Measurements from ENCODE around the gene TRIM36.

TRIM36 gene, protein sequence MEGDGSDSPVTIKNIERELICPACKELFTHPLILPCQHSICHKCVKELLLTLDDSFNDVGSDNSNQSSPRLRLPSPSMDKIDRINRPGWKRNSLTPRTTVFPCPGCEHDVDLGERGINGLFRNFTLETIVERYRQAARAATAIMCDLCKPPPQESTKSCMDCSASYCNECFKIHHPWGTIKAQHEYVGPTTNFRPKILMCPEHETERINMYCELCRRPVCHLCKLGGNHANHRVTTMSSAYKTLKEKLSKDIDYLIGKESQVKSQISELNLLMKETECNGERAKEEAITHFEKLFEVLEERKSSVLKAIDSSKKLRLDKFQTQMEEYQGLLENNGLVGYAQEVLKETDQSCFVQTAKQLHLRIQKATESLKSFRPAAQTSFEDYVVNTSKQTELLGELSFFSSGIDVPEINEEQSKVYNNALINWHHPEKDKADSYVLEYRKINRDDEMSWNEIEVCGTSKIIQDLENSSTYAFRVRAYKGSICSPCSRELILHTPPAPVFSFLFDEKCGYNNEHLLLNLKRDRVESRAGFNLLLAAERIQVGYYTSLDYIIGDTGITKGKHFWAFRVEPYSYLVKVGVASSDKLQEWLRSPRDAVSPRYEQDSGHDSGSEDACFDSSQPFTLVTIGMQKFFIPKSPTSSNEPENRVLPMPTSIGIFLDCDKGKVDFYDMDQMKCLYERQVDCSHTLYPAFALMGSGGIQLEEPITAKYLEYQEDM

DNA sequence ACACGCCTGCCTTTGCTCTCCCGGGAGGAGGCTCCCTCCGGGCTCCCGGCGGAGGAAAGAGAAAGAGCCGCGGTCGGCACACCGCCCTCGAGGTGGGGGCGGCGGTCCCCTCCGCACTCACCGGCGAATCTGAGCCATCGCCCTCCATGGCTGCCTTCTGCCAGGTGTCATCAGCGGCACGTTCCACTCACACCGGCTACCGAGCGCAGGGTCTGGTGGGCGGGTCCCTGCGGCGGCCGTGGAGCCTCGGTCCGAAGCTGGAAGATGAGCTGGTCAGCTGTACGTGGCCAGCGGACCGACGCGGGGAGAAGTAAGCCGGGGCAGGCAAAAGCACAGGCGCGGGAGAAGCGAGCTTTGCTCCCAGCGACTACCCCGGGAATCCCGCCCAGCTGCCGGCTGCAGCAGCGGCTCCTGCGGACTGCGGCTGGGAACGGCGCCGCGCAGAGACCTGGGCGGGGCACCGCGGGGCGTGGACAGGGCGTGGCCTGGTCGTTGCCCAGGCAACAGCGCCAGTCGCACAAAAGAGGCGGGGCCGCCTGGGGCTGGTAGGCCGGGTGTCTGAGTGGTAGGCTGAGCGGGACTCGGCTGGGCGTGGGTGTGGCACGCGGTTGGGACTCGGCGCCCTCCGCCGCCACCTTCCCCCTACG lies at the start of gene TRIM36:
Gene TRIM36, minus strand, starts transcription at position 422 of the 647 bp plus-strand sequence. Its CDS starts 274 bp downstream, at position 148.
- DNase-seq (ENCODE audit: low spot score): peak; percentile 95

DNA sequence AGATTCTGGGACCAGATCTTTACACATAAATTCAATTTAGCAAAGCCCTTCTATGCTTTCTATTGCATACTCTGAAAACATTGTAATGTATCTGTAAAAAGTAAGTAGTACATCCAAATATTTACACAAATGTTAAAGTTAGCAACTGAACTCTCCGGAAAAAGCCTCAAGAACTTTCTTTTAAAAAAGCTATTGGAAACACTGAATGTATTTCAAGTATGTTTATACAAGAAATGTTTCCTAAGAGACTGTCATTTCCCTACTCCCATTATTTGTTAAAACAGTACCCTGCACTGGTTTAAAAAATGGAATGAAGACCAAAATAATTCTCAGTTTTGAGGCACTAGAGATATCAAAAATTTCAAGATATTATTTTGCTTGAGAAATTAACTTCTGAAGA lies 44.8 kb upstream of the TRIM36 start:
- no peak for DNase-seq (ENCODE audit: low spot score)

DNA sequence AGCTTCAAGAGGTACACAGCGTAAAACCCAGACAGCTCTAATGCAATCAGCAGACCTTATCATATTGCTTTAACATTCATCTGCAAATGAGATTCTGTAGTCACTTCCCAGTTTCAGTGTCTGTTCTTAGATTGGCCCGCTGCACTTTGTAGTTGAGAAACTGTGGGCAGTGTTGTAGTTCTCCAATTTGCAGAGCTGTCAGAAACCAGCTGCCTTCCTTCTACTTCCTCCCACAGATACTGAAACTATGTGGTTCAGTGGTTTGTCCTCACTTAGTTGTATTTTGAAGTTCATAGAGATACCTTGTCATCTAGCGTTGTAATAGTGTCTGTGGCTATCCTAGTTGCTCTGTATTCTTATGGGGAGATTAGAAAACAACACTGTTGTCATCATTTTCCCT lies 39.6 kb upstream of the TRIM36 start:
- peak; percentile 94 for DNase-seq (ENCODE audit: low spot score)

DNA sequence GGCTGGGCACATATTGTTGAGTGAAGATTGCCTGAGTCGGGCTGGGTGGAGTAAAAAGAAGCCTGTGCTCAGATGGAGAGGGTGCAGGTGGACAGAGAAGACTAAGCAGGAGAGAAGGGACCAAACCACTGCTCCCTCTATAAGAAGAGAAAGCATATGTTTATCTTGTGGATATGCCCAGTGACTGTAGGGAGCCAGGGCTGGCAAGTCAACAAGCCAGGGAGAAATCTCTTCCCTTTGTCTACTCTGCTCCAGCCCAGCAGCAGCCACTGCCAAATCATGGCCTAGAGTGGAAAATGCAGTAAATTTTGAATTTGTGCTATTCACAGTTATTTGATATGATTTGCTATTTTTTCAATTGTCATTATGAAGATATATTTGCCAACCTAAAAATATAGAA lies 33.2 kb upstream of the TRIM36 start:
- DNase-seq (ENCODE audit: low spot score): no peak

DNA sequence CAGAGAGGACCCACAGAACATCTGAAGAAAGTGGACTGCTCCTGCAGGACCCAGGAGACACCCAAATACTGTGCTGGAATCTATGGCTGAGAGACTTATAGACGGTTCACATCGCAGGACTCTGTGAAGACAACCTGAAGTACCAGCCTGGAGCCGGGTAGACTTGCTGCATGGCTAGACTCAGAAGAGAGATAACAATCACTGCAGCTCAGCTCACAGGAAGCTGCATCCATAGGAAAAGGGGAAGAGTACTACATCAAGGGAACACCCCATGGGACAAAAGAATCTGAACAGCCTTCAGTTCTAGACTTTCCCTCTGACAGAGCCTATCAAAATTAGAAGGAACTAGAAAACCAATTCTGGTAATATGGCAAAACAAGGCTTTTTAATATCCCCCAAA lies 26.5 kb upstream of the TRIM36 start:
- DNase-seq (ENCODE audit: low spot score): no peak

DNA sequence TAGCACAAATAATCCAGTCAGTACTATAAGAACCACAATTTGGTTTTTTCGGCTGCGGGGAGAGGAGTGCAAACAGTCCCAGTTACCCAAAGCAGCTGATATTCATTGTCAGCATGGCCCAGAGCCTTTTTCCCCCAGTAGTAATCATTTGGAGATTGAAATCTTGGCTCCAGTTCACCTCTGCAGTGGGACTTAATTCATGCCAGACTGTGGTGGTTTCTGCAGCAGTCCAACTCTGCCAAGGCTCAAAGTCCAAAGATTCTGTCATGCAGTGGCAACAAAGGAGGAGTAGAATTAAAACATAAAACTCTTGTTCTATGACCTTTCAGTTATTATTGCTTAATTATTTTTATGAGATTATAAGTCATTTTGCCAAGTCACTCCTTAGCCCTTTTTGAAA lies 25.0 kb upstream of the TRIM36 start:
- DNase-seq (ENCODE audit: low spot score): no peak

DNA sequence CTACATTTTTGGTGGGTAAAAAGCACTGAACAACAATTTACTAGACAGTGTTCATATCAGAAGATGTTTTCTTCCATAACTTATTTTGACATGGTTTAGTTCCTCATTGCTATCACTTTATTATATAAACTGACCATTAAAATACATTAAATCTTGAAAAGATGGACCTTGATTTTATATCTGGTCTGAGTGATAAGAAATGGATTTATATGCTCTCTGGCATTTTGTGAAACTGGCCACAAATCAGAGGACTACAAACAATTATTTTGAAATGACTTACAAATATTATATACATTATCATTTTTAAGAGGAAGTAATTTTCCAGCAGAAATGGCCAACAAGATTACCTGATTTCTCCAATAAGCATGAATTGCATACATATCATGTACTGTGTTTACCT lies 23.6 kb upstream of the TRIM36 start:
- no peak for DNase-seq (ENCODE audit: low spot score)

DNA sequence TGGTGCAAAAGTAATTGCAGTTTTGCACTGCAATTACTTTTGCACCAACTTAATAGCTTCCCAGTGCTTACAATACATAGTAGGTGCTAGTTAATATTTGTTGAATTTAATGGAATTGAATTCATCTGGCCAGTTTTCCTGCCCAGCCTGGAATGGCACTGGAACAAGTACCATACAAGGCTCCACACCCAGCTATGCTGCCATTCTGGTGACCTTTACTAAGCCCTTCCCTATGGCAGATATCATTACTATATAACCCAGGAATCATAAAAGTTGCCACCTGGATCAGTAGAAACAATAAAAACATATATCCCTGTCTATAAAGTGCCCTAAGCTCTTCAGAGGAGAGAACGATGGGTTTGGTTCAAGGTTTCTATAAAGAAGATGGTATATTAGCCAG lies 22.4 kb upstream of the TRIM36 start:
- DNase-seq (ENCODE audit: low spot score): no peak

DNA sequence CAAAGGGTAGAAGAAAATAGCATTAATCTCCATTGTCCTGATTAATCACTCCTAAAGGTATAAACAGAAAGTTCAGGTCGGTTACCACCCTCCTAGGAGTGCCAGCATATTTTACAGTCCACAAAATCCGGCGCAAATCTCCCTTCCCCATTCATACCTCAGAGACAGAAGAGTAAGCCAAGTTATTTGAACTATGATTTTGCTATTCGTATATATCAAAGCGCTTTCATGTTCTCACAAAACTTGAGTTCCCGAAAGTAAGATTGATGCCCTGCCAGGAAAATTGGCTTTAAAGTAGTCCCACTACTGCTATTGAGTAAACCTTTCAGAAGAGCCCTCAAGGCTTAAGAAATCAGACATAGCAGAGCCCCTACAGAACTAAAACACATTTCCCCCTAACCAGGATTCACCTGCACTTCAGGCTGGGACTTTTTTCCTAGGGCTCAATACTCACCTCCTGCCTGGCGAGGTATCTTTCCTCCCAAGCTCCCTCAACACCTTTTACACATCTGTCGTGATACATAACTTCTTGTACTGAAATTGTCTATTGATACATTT lies 21.8 kb upstream of the TRIM36 start:
- DNase-seq (ENCODE audit: low spot score): no peak

DNA sequence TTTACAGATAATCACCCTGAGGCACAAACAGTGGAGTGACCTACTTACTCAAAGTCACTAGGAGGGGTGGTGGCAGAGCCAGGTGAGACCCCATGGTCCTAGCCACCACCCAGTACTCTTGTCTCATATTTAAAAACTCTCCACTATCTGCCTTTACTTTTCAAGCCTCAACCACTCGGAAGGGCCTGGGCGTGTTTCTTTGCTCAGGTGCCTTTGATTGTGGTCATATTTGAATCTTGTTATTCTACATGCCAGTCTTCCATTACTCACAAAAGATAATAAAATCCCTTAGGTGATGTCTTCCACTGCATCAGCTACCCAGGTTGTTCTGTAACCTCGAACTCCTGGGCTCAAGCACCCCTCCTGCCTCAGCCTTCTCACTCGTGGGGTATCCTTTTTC lies 20.7 kb upstream of the TRIM36 start:
- no peak for DNase-seq (ENCODE audit: low spot score)

DNA sequence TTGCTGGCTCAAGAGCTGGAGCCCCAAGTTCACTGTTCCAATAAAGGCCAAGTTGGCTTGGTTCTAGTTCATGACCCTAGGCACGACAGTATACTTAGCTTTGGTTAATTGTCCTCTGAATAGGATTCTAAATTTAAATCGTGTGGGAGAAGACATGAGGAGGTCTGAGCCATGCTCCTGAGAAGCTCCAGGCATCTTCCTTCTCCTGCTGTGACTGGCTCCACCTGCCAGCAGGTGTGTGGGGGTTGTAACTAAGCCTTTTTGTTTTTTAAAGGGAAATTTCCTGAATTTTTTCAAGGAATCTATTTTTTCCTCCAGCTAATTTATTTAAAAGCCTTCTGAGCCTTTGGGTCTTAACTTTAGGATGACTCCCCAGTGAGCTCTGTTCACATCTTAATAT lies 20.2 kb upstream of the TRIM36 start:
- DNase-seq (ENCODE audit: low spot score): no peak

DNA sequence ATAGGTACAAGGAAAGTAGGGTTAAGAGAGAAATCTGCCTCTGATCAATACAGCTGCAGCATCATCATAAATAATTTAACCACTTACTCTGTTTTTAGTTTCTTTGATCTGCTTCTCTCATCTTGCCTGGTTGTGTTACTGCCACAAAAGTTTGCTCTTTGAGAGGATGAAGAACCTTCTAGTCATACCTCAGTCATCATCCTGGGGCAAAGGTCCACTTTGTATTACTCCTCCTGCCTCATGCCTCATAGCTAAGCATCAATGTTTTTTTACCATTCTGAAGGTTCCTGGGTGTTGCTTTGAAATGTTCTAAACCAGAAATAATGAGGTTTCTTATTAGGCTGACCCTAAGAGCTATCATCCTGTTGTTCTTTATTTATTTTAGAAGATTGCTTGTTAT lies 17.1 kb upstream of the TRIM36 start:
- no peak for DNase-seq (ENCODE audit: low spot score)

DNA sequence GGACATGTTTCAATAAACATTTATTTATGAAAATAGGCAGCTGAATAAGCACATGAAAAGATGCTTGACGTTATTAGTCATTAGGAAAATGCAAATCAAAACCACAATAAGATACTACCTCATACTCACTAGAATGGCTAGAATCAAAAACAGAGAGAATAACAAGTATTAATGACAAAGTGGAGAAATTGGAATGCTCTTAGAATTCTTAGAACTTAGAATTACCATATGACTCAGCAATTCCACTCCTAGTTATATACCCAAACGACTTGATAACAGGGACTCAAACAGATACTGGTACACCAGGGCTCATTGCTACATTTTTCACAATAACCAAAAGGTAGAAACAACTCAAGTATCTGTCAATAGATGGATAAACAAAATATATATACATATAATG lies 15.1 kb upstream of the TRIM36 start:
- DNase-seq (ENCODE audit: low spot score): no peak

DNA sequence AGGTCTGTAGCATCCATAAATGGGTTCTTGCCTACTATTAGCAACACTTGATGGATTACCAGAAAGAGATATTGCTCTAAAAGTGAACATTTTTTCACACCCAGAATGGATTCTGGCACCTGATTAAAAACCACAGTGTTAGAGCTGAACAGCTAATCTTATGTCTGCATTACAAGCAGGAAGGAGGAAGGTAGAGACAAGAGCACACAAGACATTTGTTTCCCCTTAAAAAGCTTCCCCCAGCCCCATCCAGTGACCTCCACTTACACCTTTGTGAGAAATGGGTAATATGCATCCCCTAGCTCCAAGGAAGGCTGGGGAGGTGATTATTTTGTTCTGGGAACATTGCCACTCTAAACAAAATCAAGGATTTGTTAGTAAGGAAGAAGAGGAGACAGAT lies 12.0 kb upstream of the TRIM36 start:
- DNase-seq (ENCODE audit: low spot score): no peak

DNA sequence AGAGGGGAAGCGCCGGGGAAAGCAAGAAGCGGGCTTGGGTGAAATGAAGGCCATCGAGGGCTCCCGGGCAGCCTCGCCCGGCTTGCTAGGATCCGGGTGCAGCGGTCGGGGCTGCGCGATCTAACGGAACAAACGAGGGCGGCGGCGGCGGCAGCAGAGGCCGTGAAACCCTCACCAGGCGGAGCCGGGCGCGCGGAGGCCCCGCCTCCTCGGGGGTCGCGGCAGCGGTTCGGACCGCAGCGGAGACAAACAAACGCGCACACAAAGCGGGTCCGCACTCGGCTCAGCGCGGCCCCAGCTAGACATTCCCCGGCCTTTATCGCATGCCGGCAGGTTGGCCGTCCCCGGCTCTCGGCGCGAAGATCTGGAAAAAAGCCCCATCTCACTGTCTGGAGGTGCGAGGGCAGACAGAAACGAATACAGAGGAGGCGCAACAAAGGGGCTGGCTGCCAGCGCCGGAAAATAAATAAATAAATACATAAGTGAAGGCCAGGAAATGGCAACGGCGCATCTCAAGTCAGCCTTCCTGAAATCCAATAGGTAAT lies 10.5 kb upstream of the TRIM36 start:
- DNase-seq (ENCODE audit: low spot score): no peak

DNA sequence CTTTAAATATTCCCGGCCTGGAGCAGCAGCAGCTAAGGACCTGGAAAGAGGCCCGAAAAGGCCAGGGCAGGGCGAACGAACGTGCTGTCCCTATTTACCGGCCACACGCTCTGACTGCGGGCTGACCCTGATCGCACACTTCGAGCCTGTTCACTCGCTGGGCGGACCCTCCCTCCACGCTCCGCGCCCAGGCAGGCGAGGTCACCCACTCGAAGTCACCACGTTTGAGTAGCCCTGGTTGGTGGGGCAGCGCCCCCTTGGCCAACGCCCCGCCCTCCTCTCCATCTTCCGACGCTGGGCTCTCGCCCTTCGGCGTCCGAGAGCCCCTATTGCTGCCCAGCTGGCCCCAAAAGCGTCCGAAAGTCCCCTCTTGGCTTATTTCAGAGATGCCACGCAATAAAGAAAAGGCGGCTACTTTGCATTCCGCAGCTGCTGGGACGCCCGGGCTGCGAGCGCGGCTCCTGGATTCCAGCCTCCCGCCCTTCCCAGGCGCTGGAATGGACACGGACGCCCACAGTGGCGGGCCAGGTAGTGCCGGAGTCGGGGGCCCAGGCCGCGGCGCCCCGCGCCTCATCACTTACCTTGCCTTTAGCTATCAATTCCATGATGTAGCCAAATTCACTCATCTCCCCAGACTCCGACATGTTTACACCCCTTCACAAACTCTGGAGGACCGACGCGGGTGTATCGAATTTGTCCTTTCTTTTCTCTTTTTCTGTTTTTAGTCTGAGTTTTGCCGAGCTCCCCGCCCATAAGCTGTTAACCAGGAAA lies 9.9 kb upstream of the TRIM36 start:
- DNase-seq (ENCODE audit: low spot score): no peak

DNA sequence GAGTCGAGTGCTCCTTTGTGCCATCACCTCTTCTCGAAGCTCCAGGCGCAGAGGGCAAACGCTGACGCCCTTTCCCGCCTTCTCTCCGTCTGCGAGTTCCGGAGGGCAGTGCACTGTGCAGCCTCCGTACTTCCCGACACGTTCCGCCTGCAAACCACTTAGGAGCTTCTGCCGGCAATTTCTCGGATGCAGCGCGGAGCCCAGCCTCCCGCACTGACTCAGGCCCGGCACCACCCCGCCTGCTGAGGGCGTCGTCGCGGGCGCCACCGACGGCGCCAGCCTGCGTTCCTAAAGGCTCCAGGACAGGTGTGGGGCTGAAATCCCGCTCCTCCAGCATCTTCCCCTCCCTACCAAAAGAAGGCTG lies 9.3 kb upstream of the TRIM36 start:
- DNase-seq (ENCODE audit: low spot score): no peak

DNA sequence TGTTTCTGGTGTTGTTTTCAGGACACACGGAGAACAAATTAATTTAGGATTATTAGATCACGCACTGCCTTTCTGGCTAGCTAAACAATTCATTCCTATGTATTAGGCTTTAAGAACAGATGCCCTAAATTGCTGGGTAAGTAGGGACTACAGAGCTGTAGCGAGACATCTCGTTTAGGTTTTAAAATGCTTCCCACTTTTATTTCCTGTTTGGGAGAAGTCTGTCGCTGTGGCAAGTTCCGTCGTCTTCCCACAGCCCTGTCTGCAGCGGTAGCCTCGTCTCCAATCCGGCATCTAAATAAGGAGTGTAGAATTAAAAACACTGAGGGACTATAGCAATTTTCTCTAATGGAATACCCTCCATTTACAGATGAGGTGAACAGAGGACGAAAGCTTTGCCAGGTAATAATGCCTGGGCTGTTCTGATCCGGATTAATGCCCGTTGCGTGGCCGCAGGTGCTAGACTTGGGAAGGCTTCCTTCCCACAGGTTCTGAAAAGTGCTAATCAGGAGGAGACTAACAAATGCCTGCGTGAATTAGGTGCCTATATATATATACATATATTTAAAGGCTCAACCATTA lies 1.3 kb upstream of the TRIM36 start:
- DNase-seq (ENCODE audit: low spot score): no peak

DNA sequence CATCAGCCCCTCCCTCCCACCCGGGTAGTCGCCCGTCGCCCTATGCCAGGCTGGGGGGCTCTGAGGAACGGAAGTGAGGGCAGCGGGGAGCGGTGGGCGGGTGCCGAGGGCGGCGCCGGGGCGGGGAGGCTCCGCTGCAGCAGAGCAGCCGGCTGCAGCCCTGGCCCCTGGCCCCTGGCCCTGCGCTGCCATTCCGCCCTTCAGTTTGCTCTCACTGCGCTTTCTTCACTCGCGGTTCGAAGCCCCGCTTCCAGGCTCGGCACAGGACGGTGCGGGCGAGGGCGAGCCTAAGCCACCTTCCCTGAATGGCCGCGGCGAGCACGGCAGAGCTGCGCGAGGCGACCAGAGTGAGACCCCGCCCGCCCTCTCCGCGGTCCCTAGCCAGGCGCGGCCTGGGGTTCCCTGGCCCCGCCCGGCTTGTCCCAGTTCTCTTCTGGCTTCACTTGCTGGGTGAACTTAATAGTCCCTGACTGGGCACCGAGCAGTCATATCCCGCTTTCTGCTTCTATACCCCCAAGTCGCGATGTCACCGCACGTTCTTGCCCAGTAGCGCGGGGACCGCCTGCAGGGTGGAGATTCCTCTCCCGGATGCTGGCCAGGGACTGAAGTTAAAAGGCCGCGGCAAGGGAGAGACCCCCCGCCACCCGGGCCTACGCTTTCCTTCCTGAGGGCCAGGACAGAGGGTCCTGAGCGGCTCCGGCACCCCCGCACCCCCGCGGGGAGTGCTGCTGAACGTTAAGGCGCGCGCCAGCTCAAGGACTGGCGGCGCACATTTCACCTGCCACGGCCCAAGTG lies 623 bp upstream of the TRIM36 start:
- DNase-seq (ENCODE audit: low spot score): no peak

DNA sequence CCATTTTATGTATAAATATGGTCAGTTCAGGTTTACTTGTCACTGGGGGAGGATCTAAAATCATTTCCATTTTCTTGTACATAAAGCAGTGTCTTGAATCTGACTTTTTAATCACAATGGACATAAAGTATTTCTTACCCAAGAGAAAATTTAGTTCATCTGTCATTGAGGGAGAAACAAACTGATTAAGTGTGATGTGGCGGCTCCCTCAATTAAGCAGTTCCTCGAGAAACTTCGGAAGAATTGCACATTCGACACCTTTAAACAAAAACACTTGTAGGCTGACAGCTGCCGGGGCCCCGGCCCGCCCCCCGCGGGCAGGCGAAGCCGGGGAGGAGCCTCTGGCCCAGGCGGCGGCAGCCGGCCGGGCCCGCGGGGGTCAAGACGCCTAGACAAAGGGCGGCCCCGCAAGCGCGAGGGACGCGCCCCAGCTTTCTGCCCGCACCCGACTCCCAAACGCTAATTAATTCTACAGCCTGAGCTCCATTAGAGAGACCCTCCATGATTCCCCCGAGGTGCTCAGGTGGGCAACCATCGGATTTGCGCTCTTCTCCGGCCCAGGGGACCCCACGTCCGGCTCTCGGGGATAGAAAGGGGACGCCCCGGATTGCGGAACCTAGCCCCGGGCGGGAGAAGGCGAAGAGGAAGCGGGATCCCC lies 750 bp downstream of the TRIM36 start:
- peak; percentile 46 for DNase-seq (ENCODE audit: low spot score)

All from NAMALWA (cell line).